GDM1 (cell line): Measurements from ENCODE around the gene PPM1H.
"Not testable (repeated sequence)": the region's sequence is repeated elsewhere in the genome, so short reads cannot be mapped to it uniquely, and the experiment has no call there.

ENCODE experiments used
- DNase-seq: peaks from one replicate; lab custom pipeline; 2025; lab: John Stamatoyannopoulos, UW

PPM1H gene

DNA sequence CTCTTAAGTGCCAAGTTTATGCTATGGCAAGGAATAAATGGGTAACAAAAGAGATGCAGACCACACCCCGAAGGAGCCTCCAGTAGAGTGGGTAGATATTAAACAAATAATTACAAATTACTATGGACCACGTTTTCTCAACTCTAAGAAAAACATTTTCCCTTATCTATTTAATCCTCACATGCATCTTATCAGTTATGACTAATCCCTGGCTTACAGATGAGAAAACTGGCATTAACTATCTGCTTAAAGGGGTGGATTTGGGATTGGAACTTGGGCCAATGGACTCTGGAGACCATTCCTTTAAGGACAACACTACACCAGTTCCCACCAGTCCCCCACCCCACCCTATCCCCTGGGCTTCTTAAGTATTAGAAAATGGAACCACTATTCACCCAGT lies 26.3 kb downstream of the PPM1H start:
- DNase-seq = no peak

DNA sequence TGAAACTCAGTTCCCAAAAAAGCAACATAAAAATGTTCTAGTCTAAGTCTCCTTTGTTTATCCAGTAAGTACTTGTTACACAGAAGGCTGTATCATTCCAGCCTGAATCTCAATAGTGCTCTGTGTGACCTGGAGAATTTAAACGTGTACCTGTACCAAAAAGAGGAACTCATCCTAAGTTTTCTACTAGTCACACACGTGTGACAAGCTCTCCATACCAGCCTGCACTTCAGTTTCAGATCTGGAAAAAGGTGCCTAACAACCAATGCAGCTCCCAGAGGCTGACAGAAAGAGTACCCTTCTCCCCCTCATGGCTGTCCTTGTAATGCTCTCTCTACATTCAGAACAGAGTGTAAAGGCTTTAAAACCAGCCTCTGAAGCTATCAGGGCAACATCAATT lies 27.4 kb downstream of the PPM1H start:
- DNase-seq = no peak

DNA sequence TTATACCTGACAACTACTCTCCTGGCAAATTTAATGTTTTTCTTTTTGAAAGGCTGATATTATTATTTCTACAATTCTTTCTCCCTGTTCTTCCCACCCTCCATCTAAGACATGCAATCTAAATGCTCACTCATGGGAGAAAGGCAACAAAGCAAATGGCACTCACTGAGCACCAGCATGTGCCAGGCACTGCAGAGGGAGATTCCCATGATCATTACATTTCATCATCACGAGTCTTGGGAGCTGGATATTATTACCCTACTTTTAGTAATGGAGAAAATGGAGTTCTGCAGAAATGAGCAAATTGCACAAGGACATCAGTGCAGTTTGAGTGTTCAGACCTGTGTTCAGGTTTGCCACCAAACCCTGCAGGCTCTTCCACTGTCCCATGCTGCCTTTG lies 27.9 kb downstream of the PPM1H start:
- no peak for DNase-seq

DNA sequence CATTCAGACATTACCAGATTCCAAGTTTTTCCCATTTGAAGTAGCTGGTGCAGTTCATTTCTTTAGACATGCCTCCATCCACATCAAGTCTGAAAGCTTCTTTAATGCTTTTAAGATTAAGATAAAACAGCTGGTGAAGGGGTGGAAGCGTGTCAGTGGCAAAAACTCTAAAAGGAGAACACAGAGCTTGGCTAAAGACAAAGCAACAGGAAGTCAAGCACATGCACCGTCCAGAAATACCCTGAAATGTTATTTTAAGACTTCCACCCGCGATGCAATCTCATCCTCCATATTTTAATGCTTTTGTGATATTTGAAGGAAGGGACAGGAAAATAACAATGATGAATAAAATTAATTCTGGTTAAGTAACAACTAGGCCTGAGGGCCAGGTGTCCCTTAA lies 31.8 kb downstream of the PPM1H start:
- peak; percentile 27 for DNase-seq

DNA sequence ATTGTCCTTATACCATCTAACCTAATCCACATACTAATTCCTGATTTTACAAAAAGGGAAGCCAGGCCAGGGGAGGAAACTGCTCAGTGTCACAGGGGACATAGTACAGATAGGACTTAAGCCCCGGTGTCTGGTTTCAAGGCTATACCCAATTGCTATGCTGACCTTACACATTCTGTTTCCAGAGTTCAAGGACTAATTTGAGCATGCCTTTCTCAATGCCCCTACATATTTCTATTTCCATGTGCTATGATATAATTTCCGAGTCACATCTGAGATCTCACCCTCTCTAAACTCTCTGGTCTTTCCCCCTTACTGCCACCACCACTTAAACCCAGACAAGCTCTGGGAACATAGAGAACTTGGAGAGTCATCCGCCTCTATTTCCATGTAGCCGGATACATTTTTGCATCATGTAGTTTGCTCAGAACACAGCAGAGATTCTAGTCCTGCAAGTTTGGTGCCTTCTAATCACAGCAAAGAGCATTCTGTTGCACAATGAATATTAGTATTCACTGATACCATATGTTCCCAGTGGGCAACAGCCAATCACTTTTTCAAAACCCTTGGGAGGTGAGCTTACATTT lies 34.2 kb downstream of the PPM1H start:
- no peak for DNase-seq

DNA sequence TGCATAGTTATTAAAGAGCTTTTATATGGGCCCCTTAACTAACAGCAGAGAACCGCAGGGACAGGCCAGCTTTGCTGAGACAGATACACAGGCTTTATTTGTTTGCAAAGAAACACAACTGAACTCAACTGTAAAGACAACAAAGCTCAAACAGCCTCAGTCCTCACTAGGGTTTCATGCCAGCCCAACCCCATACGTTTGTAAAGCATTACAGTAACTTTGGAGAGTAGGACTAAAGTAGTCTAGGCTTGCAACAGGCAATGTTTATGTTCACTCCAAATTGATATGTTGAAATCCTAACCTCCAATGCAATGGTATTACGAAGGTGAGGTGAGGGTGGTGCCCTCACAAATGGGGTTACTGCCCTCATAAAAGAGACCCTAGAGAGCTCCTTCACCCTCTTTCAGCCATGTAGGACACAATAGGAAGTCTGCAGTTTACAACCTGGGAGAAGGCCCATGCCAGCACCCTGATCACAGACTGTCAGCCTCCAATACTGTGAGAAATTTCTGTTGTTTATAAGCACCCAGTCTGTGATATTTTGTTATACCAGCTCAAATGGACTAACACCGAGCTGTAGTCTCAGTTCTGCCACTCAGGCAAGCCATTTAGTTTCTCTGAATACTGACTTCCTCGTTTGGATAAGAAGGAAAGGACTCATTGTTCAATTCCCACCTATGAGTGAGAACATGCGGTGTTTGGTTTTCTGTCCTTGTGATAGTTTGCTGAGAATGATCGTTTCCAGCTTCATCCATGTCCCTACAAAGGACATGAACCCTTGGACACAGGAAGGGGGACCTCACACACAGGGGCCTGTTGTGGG lies 35.2 kb downstream of the PPM1H start:
- DNase-seq = no peak

DNA sequence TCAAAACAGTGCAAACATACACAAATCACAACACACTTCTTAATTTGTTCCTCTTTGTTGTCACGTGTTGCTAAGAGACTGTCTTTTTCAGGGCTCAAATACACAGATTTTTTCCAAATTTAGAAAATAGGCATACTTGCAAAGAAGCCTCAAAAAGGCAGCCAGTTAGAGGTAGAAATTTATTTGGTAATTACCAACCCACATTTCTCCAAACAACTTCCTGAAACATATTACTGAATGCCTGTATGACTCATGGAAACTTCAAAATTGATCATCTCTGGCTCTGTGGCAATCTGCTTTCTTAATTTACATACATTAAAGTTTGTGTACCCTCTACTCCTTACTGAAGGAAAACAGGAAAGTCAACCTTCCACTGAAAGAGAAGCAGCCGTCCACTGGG lies 36.4 kb downstream of the PPM1H start:
- no peak for DNase-seq

DNA sequence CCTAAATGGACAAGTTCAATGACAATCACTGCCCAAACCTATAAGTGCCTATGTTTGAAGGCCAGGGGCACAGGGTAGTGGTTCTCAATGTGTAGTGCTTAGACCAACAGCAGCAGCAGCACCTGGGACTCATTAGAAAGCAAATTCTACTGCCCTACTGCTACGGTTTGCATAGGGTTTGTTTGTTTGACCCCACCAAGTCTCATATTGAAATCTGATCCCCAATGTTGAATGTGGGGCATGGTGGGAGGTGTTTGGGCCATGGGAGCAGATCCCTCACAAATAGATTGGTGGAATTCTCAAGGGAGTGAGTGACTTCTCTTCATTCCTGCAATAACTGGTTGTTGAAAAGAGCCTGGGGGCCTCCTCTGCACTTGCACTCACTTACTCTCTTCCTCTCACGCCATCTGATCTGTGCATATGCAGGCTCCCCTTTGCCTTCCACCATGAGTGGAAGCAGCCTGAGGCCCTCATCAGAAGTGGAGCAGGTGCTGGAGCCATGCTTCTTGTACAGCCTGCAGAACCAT lies 39.5 kb downstream of the PPM1H start:
- no peak for DNase-seq

DNA sequence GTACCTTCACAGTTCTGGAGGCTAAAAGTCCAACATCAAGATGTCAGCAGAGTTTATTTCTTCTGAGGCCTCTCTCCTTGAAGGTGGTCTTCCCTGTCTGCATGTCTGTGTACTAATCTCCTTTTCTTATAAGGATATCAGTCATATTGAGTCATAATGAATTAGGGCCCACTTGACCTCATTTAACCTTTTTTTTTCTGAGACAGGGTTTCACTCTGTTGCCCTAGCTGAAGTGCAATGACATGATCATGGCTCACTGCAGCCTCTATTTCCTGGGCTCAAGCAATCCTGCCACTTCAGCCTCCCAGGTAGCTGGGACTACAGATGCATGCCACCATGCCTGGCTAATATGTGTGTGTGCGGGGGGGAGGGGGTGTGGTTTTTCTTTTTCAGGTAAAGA lies 41.7 kb downstream of the PPM1H start:
- no peak for DNase-seq

DNA sequence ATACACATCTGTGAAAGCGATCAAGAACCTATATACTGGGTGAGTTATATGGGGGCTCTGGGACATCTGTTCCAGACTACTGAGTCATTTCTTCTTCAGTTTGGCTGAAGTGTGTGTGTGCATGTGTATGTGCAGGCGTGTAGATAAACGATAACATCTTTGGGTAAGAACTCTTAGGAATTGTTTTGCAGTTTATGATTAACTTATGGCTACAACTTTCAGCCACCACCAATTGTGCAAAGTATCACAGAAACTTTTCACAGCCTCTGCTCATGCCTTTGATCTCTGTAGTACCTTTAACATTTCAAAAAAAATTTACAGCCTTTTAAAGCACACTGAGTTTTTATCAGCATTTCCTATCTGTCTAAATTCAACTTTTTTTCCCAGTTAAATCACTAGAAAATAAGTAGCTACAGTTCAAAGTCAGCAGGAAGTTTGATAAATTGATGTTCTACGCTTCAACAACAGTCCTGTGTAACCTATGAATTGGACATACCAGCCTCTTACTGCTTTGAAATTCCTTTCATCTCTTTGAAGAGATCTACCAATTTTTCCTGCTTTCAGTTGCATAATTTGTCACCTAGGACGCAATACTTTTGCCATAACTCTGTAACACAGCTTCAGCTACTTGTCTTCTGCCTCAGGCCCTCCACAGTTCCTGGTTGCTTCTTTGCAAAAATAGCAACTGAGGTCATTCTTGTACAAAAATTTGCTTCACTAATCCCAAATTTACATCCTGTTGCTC lies 43.0 kb downstream of the PPM1H start:
- no peak for DNase-seq

DNA sequence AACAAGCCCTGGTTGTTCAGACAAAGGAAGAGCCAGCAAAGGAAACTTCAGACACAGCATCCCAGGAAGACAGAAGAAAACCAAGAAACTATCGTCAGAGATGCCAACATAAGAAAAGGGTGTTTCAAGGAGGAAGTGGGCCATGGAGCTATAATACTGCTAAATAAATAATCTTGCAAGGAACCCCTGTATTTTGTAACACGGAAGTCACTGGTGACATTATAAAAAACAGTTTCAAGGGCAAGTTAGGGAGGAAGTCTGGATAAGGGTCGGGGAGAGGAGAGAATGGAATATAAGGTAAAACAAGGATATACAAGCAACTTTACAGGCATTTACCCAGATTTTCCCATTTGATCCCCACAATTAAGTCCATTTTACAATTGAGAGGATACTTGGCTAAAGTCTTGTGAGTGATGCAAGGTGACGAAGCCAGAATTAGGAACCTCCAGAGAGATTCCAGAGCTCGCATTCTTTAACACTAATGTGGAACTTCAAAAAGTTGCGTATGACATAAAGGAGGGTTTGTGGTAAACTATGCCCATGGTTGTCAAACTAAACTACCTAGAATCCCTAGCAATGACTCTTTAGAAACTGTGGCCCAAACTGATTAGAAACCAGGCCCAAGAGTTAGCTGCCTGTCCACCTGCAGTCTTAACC lies 46.4 kb downstream of the PPM1H start:
- no peak for DNase-seq

DNA sequence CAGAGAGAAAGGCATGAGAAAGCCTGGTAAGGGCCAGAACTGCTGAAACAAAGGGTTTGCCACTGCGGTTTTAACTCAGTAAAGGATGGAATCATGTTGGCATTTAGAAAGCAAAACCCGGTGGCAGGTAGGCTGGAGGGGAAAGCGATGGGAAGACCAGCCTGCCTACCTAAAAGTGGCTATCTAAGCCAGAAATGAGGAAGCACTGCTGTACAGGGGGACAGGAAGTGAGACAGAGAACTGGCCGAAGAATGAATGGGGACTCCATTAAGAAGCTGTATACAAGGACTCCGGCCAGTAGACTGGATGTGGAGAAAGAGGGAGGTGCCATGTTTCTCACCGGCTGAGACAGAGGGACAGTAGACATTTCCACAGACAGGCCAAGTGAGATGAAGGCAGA lies 48.2 kb downstream of the PPM1H start:
- DNase-seq = no peak

DNA sequence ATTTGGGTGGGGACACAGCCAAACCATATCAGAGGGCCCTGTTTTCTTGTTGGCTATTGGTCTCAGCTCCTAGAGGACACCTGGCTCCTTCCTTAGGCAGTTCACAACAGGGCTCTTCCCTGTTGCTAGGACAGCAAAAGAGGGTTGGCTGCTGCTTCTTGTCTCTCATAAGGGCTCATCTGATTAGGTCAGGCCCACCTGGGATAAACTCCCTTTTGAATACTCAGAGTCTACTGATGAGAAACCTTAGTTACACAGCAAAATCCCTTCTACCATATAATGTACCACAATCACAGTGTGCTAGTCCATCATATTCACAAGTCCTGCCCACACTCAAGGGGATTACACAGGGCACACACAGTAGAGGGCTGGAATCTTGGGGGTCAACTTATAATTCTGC lies 49.7 kb downstream of the PPM1H start:
- DNase-seq = no peak

DNA sequence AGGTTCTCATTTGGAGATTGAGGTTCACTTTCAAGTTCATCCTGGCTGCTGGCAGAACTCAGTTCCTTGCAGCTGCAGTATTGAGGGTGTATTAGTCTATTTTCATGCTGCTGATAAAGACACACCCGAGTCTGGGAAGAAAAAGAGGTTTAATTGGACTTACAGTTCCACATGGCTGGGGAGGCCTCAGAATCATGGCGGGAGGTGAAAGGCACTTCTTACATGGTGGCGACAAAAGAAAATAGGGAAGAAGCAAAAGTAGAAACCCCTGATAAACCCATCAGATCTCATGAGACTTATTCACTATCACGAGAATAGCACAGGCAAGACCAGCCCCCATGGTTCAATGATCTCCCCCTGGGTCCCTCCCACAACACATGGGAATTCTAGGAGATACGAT lies 50.1 kb downstream of the PPM1H start:
- DNase-seq = not testable (repeated sequence)

DNA sequence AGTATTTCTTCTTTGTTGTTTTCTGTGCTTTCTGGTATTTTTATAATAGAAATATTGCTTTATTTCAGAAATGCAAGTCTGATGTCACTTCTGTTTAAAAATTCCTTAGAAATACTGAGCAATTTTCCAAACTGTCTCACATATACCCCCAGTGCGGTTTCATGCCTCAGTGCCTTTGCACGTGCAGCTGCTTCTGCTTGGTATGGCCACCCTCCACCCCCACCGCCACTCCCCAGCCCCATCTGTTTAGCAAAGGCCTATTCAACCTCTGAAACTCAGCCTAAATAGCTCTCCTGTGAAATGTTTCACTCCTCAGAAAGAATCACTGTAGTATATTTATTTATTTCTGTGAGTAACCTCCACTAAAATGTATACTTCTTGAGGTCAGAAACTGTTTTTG lies 52.3 kb downstream of the PPM1H start:
- no peak for DNase-seq

DNA sequence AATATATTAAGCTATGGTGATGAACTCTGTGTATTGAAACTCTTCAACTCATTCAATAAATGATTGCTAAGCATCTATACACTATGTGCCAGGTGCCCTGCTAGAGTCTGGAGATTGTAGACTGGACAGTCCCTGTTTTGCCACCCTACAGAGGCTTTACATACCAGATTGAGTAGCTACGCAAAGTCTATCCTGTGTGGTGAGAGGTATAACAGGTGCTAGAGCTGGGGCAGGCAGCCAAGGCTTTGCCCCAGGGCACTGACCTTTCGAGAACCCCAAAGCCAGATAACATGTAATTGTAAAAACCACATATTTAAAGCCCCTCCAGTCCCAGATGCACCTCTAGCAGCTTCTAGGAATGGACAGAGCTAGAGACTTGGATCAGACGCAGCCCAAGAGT lies 52.8 kb downstream of the PPM1H start:
- DNase-seq = no peak

DNA sequence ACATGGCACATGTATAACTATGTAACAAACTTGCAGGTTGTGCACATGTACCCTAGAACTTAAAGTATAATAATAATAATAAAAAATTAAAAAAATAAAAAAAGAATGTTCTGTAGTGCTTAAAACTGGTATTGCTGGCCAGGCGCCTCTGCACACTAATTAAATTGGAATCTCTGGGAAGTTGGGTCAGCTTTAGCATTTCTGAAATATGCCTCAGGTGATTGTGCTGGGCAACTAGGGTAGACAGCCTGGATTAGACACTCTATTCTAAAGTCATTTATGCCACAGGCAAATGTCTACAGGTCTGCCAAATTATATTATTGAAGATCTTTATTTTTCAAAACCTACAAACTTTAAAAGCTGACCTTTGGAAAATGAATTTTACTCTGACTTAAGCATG lies 55.3 kb downstream of the PPM1H start:
- no peak for DNase-seq

DNA sequence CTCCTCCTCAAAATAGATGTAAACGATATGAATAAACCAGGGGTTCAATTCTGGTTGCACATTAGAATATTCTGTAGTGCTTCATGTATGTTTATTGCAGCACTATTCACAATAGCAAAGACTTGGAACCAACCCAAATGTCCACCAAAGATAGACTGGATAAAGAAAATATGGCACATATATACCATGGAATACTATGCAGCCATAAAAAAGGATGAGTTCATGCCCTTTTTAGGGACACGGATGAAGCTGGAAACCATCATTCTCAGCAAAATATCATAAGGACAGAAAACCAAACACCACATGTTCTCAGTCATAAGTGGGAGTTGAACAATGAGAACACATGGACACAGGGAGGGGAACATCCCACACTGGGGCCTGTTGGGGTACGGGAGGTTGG lies 55.7 kb downstream of the PPM1H start:
- DNase-seq = not testable (repeated sequence)

DNA sequence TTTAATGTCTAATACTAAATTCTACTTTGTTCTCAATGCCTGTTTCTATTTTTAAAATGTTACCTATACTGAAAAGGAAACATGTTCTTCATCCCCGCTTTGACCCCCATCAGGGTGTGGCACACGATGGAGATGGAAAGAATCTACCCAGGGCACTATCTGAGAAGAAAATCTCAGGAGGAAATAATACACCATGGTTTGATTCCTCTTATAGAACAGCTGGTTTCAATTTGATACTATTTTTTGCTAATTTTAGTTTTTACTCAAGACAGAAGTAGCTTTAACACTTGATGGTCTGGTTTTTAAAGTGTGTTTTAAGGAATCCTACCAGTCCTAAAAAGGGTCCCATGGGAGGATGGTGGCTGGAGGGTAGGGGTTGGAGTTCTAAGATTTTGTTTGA lies 56.7 kb downstream of the PPM1H start:
- DNase-seq = no peak

DNA sequence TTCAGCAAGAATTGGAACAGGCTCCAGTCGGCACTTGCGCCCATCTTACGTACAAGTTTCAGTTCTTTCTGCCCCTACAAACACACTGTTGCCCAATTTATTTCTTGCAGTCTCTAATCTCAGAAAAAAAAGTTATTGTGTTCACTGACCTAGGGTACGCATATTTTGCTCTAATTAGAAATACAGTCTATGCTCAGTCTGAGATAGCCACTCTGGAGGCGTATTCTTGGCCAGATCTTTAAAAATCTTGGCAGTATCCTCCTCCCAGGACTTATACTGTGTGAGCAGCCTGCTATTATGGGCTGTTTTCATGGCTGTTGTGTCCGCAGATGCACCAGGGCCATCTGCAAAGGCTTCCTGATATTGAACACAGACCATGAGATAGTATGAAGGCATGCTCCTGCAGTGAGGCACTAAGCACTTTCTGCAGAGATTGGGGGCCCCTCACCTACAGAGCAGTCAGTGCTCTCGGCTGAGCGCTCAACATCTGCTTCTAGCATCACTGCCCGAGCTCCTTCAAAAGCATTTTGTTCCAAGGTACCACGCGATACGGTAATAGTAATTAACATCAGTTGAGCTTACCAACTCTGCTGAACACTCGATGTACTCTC lies 57.9 kb downstream of the PPM1H start:
- DNase-seq = no peak

DNA sequence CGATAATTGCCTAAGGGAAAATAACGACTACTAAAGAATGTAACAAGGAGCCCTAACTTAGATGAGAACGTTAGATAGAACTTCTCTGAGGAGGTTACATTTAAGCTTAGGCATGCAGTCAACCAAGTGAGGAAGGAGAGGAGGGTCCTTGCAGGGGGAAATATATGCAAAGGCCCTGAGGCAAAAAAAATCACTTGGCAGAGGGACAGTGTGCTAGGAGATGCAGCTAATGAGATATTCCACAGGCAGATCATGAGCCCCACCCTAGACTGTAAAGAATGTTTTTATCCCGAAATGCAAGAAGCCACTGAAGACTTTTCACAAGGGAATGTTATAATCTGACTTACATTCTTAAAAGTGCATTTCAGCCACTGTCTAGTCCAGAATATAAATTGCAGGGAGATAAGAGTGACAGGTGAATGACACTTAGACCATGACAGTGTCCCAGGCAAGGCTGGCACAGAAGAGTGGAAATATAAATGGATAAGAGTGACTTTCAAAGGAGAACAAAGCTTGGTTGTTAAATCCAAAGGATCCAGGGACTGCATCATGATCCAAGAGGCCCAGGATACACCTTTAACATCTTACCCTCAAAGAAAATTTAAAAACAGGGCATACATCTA lies 61.0 kb downstream of the PPM1H start:
- no peak for DNase-seq
